ENCODE measurements around the gene SGK1. TPM values are rescaled to one million over a fixed set of nuclear protein-coding genes. Genes with fewer than 3 reads are reported as not detected.
"Not testable (repeated sequence)": the region's sequence is repeated elsewhere in the genome, so short reads cannot be mapped to it uniquely, and the experiment has no call there.

The SGK1 gene
- total RNA-seq, 1 donor from 2014 or later: 94.3 TPM

DNA sequence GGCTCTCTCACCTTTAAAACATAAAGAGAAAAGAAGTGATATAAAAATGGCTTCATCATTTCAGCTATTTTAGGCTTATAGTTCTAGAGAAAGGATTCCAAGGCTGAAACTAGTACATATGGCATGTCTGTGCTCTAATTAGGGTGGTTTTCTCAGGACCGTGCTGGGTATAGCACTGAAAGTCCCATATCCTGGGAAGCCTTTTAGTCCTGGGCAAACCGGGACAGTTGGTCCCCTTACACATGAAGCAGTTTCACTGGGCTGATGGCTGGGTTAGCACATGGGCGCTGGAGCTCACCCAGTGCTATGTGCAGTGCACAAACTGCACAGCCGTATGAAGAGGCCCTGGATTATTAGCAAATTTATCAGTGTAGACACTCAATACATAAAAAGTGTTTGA, 110.5 kb downstream of the SGK1 start:
- DNase-seq (ENCODE audit: low read depth): no peak
- Histone ChIP-seq H3K27me3 (ENCODE audit: control insufficient read depth, insufficient read depth, low read length) (no peaks in the 10 kb centered on the region), H3K4me3 (ENCODE audit: low read depth, low read length) (no peak overlapping the region), H3K36me3 (ENCODE audit: control insufficient read depth, insufficient read depth, low read length) (no peaks in the 10 kb centered on the region)
- TF ChIP-seq, protein P1, sequence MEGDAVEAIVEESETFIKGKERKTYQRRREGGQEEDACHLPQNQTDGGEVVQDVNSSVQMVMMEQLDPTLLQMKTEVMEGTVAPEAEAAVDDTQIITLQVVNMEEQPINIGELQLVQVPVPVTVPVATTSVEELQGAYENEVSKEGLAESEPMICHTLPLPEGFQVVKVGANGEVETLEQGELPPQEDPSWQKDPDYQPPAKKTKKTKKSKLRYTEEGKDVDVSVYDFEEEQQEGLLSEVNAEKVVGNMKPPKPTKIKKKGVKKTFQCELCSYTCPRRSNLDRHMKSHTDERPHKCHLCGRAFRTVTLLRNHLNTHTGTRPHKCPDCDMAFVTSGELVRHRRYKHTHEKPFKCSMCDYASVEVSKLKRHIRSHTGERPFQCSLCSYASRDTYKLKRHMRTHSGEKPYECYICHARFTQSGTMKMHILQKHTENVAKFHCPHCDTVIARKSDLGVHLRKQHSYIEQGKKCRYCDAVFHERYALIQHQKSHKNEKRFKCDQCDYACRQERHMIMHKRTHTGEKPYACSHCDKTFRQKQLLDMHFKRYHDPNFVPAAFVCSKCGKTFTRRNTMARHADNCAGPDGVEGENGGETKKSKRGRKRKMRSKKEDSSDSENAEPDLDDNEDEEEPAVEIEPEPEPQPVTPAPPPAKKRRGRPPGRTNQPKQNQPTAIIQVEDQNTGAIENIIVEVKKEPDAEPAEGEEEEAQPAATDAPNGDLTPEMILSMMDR (IDR thresholded peaks at IDR 0.05; ENCODE audit: insufficient read depth, low read length, poor library complexity, severe bottlenecking): no peak

DNA sequence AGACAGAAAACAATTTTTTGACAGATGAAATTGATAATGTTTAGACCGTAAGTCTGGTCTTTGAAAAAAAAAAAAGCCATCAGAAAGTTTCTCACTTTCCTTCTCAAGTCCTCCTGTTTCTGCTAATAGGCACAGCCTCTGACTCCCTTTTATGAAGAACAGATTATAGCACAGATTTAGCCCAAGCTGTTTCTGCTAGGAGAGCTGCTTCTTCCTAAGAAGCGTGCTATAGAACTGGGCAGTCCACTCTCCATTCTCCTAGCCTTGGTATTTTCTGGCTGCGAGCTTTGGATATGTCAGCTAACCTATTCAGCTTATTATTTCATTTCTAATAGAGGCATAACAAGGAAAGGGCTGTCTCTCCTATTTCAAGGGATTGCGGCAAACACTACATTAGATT, 112.5 kb downstream of the SGK1 start:
- Histone ChIP-seq H3K27me3 (ENCODE audit: control insufficient read depth, insufficient read depth, low read length) (no peaks in the 10 kb centered on the region), H3K36me3 (ENCODE audit: control insufficient read depth, insufficient read depth, low read length) (no peaks in the 10 kb centered on the region), H3K4me3 (ENCODE audit: low read depth, low read length) (no peak overlapping the region)
- TF ChIP-seq, protein P1 (IDR thresholded peaks at IDR 0.05; ENCODE audit: insufficient read depth, low read length, poor library complexity, severe bottlenecking): no peak
- DNase-seq (ENCODE audit: low read depth): no peak

DNA sequence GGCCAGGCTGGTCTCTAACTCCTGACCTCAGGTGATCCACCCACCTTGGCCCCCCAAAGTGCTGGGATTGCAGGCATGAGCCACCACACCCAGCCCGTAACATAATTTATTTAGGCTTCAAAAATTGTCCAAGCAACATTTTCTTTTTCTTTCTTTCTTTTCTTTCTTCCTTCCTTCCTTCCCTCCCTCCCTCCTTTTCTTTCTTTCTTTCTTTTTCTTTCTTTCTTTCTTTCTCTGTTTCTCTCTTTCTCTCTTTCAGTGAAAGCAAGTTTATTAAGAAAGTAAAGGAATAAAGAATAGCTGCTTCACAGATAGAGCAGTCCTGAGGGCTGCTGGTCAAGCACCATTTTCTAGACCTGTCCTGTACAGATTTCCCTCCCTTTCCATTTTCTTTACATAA, 113.2 kb downstream of the SGK1 start:
- H3K27me3 ChIP-seq (ENCODE audit: control insufficient read depth, insufficient read depth, low read length); H3K4me3 ChIP-seq (ENCODE audit: low read depth, low read length); H3K36me3 ChIP-seq (ENCODE audit: control insufficient read depth, insufficient read depth, low read length); DNase-seq (ENCODE audit: low read depth): not testable (repeated sequence)

DNA sequence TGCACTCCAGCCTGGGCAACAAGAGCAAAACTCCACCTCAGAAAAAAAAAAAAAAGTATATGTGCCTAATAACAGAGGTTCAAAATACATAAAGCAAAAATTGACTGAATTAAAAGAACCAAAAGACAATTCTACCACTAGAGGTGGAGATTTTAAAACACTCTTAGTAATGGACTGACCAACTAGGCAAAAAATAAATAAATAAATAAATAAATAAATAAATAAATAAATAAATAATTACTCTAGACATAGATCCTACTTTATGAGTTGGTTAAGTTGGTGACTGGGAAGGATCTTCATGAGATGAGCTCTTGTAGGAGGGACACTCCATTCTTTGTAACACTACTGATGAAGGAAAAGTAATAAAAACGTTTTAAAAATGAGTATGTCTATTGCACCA, 113.9 kb downstream of the SGK1 start:
- no peak for DNase-seq (ENCODE audit: low read depth)
- no peak overlapping the region for H3K4me3 ChIP-seq (ENCODE audit: low read depth, low read length)

DNA sequence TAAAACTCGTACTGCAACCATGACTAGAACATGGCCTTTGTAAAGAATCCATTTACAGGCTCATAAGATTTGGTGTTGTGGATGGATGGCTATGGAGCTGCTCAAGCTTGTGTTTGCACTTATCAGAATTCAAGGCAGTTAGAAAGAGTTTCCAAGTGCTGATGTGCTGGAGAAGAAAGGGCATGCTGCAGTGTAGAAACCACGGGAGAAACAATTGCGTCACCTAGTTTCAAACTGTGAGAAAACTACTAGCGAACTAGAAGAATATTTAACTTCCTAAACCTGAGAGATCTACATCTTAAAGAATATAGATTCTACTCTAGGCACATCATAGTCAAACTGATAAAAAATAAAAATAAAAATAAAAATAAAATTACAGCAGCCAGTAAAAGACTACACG, 116.2 kb downstream of the SGK1 start:
- TF ChIP-seq, protein P1 (IDR thresholded peaks at IDR 0.05; ENCODE audit: insufficient read depth, low read length, poor library complexity, severe bottlenecking): no peak
- no peak overlapping the region for H3K4me3 ChIP-seq (ENCODE audit: low read depth, low read length)
- DNase-seq (ENCODE audit: low read depth): no peak
- H3K27me3 ChIP-seq (ENCODE audit: control insufficient read depth, insufficient read depth, low read length): no peaks in the 10 kb centered on the region
- H3K36me3 ChIP-seq (ENCODE audit: control insufficient read depth, insufficient read depth, low read length): no peaks in the 10 kb centered on the region

More for the DNA sequence above, 113.9 kb downstream of the SGK1 start:
- H3K27me3 ChIP-seq (ENCODE audit: control insufficient read depth, insufficient read depth, low read length): no peaks in the 10 kb centered on the region
- H3K36me3 ChIP-seq (ENCODE audit: control insufficient read depth, insufficient read depth, low read length): no peaks in the 10 kb centered on the region
- TF ChIP-seq, protein P1 (IDR thresholded peaks at IDR 0.05; ENCODE audit: insufficient read depth, low read length, poor library complexity, severe bottlenecking): no peak

DNA sequence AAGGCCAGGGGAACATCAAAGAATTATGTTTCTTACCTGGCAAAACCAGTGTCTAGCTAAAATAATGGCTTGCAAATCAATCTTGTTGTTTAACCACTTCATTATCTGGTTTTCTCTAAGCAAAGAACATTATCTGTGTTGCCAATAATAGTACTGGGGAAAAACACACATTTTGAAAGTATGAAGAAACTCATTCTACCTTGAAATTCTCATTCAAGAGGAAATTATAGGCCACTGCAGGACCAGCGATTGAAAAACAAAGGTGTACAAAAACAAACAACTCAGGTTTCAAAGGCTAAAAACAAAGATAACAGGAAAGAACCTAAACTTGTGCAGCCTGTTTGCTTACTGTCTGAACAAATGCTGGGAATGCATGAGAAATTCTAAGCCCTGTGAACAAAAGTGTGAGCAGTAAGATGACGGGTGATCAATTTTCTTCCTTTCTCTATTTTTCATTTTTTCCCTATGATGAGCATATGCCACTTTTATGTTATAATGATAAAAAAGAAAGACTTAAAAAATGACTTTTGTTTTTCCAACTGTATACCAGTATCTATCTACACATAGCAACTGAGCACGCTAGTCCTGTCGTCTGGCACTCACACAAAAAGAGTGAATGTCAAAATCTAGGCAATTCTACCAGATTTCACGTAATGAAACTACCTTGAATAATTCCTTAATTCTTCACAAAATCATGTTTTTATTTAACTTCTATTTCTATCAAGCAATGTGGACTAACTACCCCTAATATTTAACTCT, 117.9 kb downstream of the SGK1 start:
- Histone ChIP-seq H3K36me3 (ENCODE audit: control insufficient read depth, insufficient read depth, low read length) (no peaks in the 10 kb centered on the region), H3K4me3 (ENCODE audit: low read depth, low read length) (no peak overlapping the region), H3K27me3 (ENCODE audit: control insufficient read depth, insufficient read depth, low read length) (no peaks in the 10 kb centered on the region)
- TF ChIP-seq, protein P1 (IDR thresholded peaks at IDR 0.05; ENCODE audit: insufficient read depth, low read length, poor library complexity, severe bottlenecking): no peak
- no peak for DNase-seq (ENCODE audit: low read depth)
